K562 (cell line): ENCODE results near the gene ZMYM4. TPM values are rescaled to one million over a fixed set of nuclear protein-coding genes. Genes with fewer than 3 reads are reported as not detected.
A peak's percentile ranks its signal among the peaks of the same experiment; 100 is the strongest.

Experiments
- ERF ChIP-seq: fragments of 450-650 bp; formaldehyde crosslinking; IDR thresholded peaks from 2 replicates; pipeline ENCODE4 v1.4.0; 2020; ENCODE audit warnings: mild to moderate bottlenecking, mixed read lengths
- GATA2 ChIP-seq: sonication (generic); formaldehyde crosslinking; IDR thresholded peaks from 2 replicates; pipeline ENCODE4 v1.4.0; 2020; ENCODE audit warnings: mild to moderate bottlenecking, missing genetic modification reagents
- HINFP ChIP-seq: fragments of 450-650 bp; conservative IDR thresholded peaks from 2 replicates; pipeline ENCODE4 v1.6.1; 2016; ENCODE audit warnings: missing genetic modification characterization, low read depth, mild to moderate bottlenecking, control low read depth, missing compliant biosample characterization
- MAZ ChIP-seq, 2 experiments: fragments of 450-650 bp in 1 of 2; sonication (generic) in 1 of 2; formaldehyde crosslinking; IDR thresholded peaks in 1 of 2; conservative IDR thresholded peaks in 1 of 2; 2 replicates each; pipeline versions ENCODE4 v1.4.0 to v1.5.0; 2020; ENCODE audit warnings: mild to moderate bottlenecking in 1 of 2, missing genetic modification reagents in 1 of 2
- NFATC3 ChIP-seq: fragments of 450-650 bp; IDR thresholded peaks from 2 replicates; pipeline ENCODE4 v1.6.1; 2017; ENCODE audit warnings: mild to moderate bottlenecking
- RB1 ChIP-seq: fragments of 450-650 bp; IDR thresholded peaks from 2 replicates; pipeline ENCODE4 v1.6.1; 2017; ENCODE audit warnings: low read depth, mild to moderate bottlenecking
- RBM22 ChIP-seq: fragments of 200-400 bp; formaldehyde crosslinking; IDR thresholded peaks from 2 replicates; pipeline ENCODE4 v1.6.1; 2018; ENCODE audit warnings: low read length, low read depth; ENCODE audit not compliant: poor library complexity, severe bottlenecking
- ZBTB7A ChIP-seq: IDR thresholded peaks from 2 replicates; pipeline ENCODE4 v1.6.1; 2011; ENCODE audit warnings: low read depth, mild to moderate bottlenecking, low read length, moderate library complexity, borderline replicate concordance; ENCODE audit not compliant: control insufficient read depth
- ZKSCAN3 ChIP-seq: fragments of 250-450 bp; sonication (Bioruptor Pico); IDR thresholded peaks from 2 replicates; pipeline ENCODE4 v1.4.0; 2020
- ZNF318 ChIP-seq, 2 experiments: fragments of 450-650 bp; IDR thresholded peaks; 2 replicates each; pipeline ENCODE4 v1.6.1; 2016; ENCODE audit warnings: mild to moderate bottlenecking in 2 of 2, borderline replicate concordance in 1 of 2, low read depth in 1 of 2, moderate library complexity in 1 of 2
- ZNF740 ChIP-seq, 3 experiments: fragments of 200-800 bp in 1 of 3; sonication (Bioruptor generic) in 1 of 3; sonication (generic) in 1 of 3; formaldehyde crosslinking in 1 of 3; IDR thresholded peaks; 2 replicates each; pipeline versions ENCODE4 v1.6.1 to v1.8.0; 2016 to 2022; ENCODE audit warnings: mild to moderate bottlenecking in 2 of 3, missing compliant biosample characterization in 2 of 3, missing genetic modification characterization in 2 of 3, missing genetic modification reagents in 1 of 3
- polyA plus RNA-seq, 8 experiments: library from polyadenylated mRNA; depleted of rRNA in 4 of 8; stranded (reverse) in 5 of 8; unstranded in 3 of 8; fragments of >200 nt; fragmentation: Nextera tagmentation in 2 of 8; fragmentation: Illumina TruSeq in 1 of 8; extraction: Ambion mirVana in 2 of 8; extraction: Trizol in 1 of 8; gene quantifications; 2 replicates each; pipeline versions ENCODE4 v1.2.1 to v1.2.3, GENCODE V29; 2011 to 2014; ENCODE audit warnings: inconsistent platforms in 1 of 8, missing spikeins in 1 of 8
- total RNA-seq, 7 experiments: library from RNA; depleted of rRNA in 6 of 7; stranded (reverse); fragments of >200 nt in 6 of 7; fragmentation: Illumina TruSeq in 2 of 7; extraction: Trizol in 2 of 7; gene quantifications; 2 replicates each; pipeline versions ENCODE4 v1.2.1 to v1.2.3, GENCODE V29; 2011 to 2021; ENCODE audit warnings: low replicate concordance in 1 of 7

The ZMYM4 gene
- total and polyA plus RNA-seq, 9 of the 15 experiments (the other 6 are each of a cell fraction or from before 2014, with no cell fraction given): 15.2 to 77.2 (median 63.3) TPM

- TF ChIP-seq ZNF318 (IDR thresholded peaks at IDR 0.05; ENCODE audit: borderline replicate concordance in 1 of 2, low read depth in 1 of 2): no peak
- TF ChIP-seq RBM22: no peak
- TF ChIP-seq HINFP (tag): no peak; the same call in 1 of the 2 replicates
- TF ChIP-seq ZNF740 (CRISPR knock-in tag; IDR thresholded peaks at IDR 0.05): no peak
- no peak for TF ChIP-seq ZNF740 (tag; IDR thresholded peaks at IDR 0.05)
- no peak for TF ChIP-seq ZBTB7A
- peak in 1 of 2 experiments; percentile 28; a peak in 1 of 4 replicates for TF ChIP-seq MAZ (CRISPR knock-in tag; conservative IDR thresholded peaks at IDR 0.05 in 1 of 2, IDR thresholded peaks at IDR 0.05 in 1 of 2)
- no peak for TF ChIP-seq ZKSCAN3 (CRISPR knock-in tag)
- TF ChIP-seq GATA2: no peak
- TF ChIP-seq RB1: 0 out of 2 replicates have a peak, but pooled peaks have one; percentile 45
- no peak for TF ChIP-seq NFATC3
- TF ChIP-seq ERF (CRISPR knock-in tag): no peak
Measured at GRCh38 chr1:35451125-35451528, 182.6 kb downstream of the ZMYM4 start (continued).
